ENCODE results near the gene HOXD9.
A peak's percentile ranks its signal among the peaks of the same experiment; 100 is the strongest.

Gene HOXD9

DNA sequence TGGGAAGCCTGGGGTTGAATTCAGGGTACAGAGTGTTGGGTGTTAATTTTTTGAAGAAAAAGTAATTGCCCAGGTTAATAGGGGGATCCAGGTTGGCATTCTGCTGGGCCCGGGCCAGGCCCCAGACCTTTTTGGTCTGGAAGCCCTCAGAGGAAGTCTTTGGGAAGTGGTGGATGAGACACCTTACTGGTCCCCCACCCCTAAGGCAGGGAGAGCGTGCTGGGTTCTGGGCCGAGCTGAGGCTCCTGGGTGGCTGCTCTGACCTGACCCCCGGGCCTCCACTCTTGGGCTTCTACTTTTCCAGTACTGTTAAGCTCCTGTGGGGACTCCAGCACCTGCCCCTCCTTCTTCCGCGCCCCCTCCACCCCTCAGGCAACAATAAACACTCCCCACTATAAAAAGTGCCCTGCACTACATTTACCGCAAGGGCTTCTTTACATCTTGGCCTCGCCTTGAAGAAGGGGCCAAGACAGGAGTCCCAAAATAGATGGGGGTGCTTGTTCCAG lies 33.8 kb downstream of the HOXD9 start:
- DNase-seq: peak in 1 of 2 experiments; percentile 33

DNA sequence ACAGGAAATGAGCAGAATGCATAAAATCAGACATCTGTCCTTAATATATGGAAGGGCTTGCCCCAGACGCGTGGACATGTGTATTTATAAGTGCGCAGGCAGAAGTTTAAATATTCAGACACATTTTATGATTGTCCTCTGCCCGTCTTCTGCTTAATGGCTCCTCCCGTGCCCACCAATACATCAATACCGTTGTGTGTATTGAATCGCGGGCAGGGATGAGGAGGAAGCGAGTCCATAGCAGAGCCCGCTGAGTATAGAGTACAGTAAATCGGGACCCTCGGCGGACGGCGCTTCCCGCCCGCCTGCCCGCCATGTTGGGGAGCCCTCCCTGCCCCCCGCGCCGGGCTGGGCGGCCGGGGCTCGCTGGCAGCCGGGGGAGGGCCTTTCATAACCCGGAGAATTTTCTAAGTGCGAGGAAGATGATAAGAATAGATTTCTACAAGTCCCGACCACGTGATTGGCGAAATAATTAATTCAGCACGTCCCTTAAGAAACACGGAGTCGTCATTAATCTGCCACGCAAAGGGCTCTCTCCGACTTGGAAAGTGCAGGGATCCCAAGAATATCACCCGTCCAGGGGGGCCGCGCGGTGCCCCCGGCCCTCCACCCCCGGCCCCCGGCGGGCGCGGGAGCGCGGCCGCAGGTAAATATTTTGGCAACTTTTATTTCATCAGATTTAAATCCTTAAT lies 34.4 kb downstream of the HOXD9 start, which contains the start of gene HOXD3:
TSS of gene HOXD3 (plus strand) at position 501 of the 692 bp plus-strand sequence. CDS start 11,808 bp downstream, outside the sequence.
- peak in 1 of 2 experiments; percentile 42 for DNase-seq

DNA sequence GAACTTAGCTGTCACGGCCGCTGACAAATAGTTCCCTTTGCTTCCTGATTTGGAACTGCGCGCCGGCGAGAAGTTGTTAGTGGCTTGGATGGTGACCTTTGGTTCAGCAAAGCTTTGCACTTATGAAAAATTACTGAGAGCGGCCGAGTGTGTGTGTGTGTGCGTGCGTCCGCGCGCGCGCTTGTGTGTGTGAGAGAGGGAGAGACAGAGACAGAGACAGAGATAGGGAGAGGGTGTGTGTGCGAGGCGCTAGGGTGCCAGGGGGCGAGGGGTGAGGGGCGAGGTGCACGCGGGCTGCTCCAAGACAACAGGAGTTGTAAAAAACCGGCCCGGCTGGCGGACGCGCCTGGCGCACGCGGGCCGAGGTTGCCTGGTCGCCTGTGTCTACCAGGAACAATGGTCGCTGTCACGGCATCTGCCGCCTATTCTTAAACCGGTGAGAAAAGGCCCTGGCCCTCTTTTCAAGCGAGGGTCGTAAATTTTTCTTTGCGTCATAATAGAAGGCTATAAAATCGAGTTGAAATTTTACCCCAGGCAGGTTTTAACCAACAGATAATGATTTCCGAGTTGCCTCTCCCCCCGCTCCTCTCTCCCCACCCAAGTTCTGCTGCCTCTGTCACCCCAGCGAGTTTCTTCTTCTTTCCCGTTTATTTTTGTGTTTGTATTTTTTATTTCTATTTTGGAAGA lies 35.1 kb downstream of the HOXD9 start:
- DNase-seq: peak; percentile 82 to 88

DNA sequence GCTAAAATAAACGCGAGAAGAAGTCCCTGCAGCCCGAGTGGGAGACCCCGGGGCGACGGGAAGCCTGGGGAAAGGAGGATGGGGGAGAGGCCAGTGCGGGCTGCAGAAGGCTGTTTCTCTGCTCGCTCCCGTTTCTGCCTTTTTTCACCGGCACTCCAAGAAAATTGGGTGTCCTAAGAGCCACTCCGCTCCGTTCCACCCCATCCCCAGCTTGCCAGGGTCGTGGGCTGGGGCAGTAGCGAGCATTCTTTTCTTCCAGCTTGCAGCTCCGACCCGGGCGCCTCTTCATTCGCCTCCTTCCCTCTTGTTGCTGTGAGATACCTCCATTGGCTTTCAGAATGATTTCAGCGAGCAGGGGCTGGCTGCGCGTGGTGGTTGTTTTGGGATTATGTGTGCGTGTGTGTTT lies 35.7 kb downstream of the HOXD9 start:
- DNase-seq: peak; percentile 74 to 77

DNA sequence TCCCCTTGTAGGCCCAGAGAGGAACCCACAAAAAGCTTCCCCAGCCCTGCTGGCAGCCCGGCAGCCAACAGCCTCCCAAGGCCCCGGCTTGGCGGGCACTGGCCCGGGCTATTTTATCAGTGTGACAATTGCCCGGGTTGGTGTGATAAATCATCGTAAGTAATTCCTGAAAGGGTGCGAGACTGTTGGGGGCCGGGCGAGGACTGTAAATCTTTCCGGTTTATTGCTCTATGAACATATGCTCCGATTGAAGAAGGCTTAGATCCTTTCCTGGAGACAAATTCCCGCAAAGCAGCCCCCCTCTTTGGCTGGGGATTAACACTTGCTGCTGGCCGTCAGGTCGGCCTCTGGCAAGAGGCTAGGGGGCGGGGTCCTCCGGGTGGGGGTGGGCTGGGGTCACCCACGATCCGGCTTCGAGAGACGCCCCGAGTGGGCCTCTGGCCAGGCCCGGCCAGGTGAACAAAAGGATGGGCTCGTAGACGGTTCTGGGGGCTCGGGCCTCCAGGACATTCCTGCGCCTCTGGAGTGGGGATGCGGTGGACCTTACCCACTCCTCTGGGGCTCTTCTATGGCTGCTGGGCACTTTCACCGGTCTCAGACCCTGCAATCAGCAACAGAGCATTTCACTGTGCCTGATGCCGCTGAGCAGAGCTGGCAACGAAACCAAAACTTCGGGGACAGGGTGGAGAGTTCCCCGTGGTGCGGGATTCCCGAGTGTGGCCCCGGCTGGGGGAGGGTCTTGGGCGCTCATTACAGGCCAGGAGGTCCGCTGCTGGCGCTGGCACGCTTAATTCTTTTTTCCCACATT lies 36.5 kb downstream of the HOXD9 start:
- peak; percentile 38 to 67 for DNase-seq

DNA sequence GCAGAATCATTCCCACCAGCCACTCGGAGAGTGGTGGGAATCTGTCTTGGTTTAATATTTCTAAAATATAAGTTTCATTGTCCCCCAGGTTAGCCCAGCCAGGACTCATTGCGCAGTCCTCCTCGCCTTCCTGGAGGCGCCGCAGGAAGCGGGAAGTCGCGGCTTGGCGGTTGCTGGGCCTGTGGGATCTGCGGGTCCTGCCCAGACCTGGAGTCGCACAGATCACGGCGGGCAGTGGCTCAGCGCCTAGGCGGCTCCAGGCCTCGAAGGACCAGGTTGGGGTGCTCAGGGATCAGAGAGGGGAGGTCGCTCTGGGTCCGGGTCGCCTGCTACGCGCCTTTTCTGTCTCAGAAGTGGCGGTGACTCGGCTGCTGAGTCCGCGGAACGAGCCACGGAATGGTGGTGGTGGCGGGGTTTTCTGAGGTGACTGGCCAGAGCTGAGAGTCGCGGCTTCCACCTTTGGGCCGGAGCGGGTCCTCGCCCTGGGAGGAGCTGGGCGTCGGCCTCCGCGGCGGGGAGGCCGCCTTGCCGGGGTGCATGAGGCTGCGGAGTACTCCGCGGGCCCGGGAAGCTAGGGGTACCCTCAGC lies 37.2 kb downstream of the HOXD9 start:
- DNase-seq: no peak

DNA sequence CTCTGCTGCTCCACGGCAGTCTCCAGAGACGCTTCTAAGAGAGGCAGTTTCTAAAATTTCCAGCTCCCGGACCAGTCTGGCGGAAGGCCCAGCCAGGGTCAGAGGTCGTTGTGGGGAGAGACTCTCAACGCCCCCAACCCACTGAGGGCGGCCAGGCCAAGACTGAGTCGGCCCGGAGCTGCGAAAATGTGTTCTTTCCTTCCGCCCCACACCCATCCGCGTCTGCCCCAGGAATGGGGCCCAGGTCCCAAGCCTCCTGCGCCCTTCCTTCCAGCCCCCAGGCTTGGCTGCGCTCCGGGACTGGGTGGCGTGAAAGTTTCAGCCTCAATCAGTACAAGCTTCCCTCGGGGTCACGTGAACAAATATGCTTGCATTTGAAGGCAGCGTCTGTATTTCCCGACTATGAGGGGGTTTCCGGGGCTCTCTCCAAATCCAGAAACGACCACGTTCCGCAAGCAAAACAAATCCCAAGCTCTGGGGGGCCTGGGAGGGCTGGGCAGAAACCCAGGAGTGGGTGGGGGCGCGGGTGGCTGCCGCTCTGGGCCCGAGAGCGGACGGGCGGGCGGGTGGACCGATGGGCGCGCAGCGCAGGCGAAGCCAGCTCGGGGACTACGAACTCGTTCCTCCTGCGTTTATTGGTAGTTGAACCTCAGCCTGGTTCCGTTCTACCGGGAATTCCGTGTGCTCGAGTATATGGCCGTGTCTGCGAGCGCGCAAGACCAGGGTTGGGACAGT lies 37.9 kb downstream of the HOXD9 start:
- DNase-seq: no peak

DNA sequence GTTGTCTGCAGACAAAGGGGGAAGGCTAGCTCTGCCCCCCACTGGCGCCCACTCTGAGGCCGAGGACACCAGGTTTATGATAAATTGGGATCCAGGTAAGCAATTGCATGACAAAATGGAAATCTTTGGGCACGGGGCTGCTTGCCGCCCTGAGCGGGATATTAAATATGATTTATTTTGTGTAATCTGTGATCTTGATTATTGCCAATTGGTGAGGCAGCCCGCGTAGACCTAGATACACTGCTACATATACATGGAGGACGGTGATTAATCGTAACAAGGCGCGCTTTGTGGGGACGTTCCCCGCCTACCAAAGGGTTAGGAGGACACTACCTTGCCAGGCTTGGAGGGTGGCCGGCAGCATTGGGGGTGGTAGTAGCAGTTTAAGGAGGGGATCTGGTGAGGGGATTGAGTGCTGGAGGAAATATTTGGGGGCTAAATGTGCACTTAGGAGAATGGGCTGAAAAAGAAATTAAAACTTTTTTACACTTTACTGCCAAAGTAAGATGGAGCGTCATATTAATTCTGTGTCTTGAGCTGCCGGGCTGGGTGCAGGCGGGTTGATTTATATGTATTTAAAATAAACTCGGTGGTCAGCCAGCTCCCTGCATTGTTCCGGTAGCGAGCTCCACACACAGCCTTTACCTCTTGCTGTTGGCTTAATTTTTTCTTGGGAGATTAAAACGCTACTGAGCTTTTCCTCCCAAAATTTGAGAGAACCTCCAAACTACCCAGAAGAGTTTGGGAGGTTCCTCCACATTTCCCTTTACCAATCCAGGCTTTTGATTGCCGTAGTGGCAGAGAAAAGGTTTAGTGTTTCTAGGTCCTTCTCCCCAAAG lies 38.7 kb downstream of the HOXD9 start:
- DNase-seq: no peak

DNA sequence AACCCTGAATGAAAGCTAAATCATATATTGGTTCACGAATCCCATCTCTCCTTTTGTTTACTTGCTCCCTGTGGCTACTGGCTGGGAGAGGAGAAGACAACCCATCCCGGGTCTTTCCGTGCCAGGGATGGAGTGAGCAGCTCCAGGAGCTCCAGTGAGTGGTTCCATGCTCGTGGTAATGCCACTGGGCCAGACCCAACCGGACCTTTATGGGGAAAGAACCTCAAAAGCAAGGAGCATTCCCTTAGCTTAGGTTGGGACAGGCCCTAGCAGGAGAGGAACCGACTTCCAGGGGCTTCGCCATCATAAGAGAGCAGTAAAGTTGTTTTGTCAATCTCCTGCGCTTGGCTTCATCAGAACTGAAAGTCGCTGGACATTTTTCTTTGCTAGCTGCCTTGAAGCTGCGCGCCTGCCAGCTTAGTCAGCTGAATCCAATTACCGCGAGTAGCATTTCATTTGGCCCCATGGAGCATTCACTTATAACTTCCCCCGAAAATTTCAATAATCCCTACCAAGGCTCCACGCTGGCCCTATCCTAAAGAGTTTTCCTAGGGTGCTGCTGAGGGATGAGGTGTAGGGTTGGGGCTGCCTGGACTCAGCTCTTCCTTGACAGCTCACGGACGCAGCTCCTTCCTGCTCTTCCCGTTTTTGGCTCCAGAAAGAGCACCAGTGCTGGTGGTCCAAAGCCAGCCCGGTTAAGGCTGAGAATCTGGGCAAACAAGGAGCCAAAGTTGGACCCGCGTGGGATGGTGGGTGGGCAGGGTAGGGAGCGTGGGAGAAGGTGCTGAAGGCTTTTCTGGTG lies 39.5 kb downstream of the HOXD9 start:
- no peak for DNase-seq

DNA sequence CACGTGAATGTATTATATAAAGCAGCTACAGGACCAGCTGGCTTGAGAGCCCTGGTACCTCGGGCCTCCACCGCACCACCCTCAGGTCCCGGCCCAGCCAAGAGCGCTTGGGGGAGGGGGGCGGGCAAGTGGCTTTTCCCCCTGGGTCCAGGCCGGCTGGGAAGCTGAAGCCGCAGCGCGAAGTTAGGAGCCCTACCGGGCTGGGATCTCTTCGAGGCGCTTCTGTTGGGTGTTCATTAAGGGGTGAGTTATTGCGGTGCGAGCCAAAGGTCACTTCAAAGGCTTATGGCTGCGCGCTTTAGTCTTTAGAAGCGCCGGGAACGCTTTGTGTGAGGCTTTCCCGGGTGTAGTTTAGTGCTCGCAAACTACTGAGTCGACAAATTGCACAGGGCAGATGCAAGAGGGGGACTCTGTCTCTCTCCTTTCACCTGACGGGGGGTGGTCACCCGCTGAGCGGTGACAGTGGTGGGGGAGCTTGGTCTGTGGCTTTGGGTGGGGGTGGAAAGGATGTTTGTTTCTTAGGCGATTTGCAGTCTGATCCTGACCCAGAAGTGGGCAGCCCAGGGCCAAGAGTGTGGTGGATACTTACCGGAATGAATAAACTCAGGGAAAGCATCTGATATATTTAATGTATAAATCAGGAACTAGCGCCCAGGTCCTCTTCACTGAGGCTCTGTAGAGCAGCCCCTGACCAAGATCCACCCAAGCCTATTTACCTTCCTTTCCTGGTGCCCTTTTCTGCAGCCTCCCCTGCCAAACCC lies 40.6 kb downstream of the HOXD9 start:
- DNase-seq: no peak

DNA sequence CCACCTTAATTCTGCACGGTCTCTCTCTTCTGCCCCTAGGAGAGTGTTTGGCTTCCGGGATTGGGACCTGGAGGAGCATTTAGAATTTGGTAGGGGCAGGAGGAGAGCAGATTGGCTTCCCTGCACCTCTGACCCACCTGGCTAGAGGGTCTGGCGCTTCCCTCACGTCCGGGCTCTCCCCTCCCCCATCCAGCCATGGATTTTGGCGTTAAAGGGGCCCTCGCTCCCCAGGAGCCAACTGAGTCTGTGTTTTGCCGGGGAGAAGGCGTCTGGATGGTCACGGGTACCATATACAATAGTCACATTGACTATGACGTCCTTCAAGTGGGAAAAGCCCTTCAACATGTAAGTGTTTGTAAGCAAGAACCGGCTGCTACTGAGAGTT lies 41.1 kb downstream of the HOXD9 start:
- no peak for DNase-seq

DNA sequence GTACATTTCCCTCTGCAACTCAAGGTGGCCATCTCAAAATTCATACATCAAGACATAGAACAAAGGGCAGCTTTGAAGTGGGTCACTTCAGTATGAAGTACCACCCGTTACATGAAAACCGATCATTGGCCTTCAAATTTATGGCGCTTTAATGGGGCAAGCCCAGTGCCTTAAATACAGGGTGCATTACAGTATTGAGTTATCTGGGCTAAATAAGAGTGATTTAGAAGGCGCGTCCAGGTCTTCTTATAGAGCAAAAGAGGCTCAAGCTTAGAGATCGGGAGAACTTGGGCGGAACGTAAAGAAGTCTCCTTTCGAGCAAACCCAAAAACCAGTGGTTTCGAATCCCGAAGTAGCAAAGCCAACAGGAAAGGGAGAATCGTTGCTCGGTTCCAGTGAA lies 41.7 kb downstream of the HOXD9 start:
- no peak for DNase-seq

DNA sequence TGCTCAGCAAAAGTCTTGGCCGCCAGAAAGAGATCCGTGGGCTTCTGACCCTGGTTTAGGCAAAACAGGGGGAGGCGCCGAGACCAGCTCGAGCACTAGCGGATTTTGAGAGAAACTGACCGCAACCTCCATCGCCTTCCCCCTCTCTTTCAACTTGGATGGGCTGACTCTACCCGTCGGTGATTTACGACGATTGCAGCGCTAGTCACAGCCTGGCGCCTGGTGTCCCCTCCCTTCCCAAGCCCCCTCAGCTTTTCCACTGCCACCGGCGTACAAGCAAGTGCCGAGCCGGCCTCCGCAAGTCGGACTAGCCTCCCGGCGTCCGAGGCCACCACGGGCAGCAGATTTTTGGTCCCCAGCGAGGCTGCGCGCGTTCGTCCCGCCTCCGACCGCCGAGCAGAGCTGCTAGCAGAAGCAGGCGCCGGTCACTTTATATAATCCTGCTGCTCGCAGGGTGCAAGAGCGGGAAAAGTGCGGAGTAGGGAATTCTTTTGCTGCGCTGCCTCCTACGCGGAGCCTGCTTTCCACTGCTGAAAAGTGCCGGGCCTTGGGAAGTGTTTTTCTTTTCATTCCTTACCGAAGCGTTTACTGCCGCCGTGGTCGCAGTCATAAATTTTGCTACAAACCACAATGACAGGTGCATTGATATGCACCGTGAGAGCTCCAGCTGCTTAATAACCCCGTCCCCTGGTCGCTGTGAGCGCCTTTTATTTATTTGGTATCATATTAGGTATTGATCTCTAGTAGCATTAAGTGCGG lies 42.3 kb downstream of the HOXD9 start:
- DNase-seq: no peak

DNA sequence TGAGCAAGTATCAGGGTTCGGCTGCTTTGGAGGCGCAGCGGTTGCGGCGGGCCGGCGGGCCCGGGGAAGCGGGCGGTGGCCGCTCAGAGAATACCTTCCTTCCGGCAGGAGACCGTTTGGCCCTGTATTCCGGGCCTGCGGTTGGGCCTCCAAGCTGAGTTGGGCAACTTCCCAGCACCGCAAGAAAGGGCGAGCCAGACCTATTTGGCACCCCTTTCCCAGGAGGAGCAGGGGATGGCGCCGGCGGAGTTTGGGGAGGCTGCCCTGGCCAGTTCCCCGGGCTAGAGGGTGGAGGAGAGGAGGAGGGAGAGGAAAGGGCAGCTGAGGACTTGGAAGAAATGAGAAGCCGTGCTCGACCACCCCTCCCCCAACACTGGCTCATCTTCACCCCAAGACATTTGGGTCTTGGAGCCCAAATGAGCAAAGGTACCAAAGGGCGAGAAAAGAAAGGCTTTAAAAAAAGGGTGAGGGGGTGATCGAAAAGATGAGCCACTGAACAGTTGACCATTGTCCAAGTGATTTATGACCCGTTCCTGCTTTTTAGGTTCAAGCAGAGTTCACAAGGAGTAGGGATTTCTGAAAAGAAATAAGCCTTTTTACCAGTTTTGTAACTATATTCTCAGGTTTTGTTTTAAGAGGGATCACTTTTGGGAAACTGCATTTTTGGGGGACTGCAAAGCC lies 43.0 kb downstream of the HOXD9 start:
- no peak for DNase-seq

DNA sequence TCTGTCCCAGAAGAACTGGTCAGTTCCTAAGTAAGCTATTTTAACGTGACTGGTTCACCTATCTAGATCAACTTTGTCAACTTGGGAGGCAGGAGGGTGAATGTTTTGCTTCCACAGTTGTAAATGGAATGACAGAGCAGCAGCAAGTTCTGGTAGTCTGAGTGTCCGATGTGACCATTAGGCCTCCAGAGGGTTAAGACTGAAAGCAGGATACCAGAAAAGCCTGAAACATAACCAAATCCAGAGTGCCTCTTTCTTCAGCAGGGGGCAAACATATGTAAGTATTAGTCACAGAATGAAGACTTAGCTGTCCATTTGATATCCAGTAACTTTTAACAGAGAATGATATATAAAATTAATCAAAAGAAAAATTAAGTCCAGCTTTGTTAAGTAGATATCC lies 43.8 kb downstream of the HOXD9 start:
- no peak for DNase-seq

DNA sequence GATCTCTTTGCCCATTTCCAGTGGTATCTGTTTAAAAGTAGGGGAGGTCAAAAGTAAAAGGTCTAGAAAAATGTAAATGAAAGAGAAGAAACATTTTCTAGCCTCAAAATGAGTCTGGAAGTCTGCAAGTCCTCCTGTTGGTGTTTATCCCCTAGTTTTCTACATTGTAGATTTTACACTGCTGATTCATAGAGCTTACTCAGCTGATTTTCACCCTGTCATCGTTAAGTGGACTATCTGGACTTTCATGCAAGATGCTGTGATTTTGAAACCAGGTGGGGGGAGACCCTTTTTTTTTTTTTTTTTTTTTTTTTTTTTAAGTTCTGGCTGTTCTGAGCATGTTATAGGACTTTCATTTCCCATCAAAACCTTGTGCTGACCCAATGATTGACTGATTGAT lies 44.9 kb downstream of the HOXD9 start:
- no peak for DNase-seq

DNA sequence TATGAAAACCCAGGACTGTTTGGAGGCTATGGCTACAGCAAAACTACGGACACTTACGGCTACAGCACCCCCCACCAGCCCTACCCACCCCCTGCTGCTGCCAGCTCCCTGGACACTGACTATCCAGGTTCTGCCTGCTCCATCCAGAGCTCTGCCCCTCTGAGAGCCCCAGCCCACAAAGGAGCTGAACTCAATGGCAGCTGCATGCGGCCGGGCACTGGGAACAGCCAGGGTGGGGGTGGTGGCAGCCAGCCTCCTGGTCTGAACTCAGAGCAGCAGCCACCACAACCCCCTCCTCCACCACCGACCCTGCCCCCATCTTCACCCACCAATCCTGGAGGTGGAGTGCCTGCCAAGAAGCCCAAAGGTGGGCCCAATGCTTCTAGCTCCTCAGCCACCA lies 46.7 kb downstream of the HOXD9 start:
- DNase-seq: no peak

DNA sequence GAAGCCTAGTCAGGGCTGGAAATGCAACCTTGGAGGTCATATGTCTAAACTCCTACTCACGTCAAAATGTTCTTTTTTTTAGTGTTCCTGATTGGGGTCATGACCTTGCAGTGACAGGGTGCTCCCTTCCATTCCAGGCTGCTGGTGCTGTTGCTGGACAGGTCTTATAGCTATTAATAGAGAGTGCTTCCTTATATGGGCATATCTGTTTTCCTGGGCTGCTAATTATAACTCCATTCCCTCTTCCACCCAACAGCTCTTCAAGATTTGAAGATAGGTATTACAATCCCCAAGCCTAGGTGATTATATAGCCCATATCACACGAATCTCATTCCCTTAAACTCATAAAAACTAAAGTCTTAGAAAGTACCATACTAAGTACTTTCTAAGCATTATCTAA lies 47.2 kb downstream of the HOXD9 start:
- DNase-seq: no peak

All from NCI-H2081 (cell line).